Subcutaneous abdominal adipose tissue (tissue), 5 donors: Measurements from ENCODE around the gene TRIM24.

Experiments
- H3K27ac ChIP-seq: one replicate; pipeline ENCODE4 v1.7.0; 2013; ENCODE audit warnings: low read depth, mild to moderate bottlenecking, inconsistent platforms, low read length, moderate library complexity
- H3K27me3 ChIP-seq, 5 donors: one replicate each; pipeline ENCODE4 v1.7.0; 2013; ENCODE audit warnings: low read length in 5 of 5, inconsistent platforms in 1 of 5; ENCODE audit not compliant: control insufficient read depth in 5 of 5, insufficient read depth in 4 of 5
- H3K36me3 ChIP-seq, 5 donors: one replicate each; pipeline ENCODE4 v1.7.0; 2013; ENCODE audit warnings: low read length in 5 of 5; ENCODE audit not compliant: control insufficient read depth in 5 of 5, insufficient read depth in 5 of 5
- H3K4me1 ChIP-seq, 5 donors: one replicate each; pipeline ENCODE4 v1.7.0; 2013; ENCODE audit warnings: low read length in 5 of 5, mild to moderate bottlenecking in 3 of 5, moderate library complexity in 1 of 5; ENCODE audit not compliant: control insufficient read depth in 5 of 5, insufficient read depth in 5 of 5
- H3K4me3 ChIP-seq, 5 donors: one replicate each; pipeline ENCODE4 v1.7.0; 2013; ENCODE audit warnings: low read length in 5 of 5, low read depth in 1 of 5
- H3K9ac ChIP-seq, 5 donors: one replicate each; pipeline ENCODE4 v1.7.0; 2013; ENCODE audit warnings: low read length in 5 of 5, mild to moderate bottlenecking in 4 of 5, moderate library complexity in 3 of 5
- H3K9me3 ChIP-seq, 5 donors: one replicate each; pipeline ENCODE4 v1.7.0; 2013; ENCODE audit warnings: low read length in 5 of 5; ENCODE audit not compliant: control insufficient read depth in 5 of 5
- donor health status: healthy.
- donor health status: healthy.
- donor health status: healthy.
- donor health status: healthy.
- donor health status: healthy.

TRIM24 gene

GRCh38 chr7:138584283-138584682 is 124.2 kb downstream of the TRIM24 start:
- Histone ChIP-seq H3K9ac (no peak overlapping the region), H3K36me3 (peaks cover 38 to 50% (median 48%) of the 10 kb centered on the region in 5 donors)

DNA sequence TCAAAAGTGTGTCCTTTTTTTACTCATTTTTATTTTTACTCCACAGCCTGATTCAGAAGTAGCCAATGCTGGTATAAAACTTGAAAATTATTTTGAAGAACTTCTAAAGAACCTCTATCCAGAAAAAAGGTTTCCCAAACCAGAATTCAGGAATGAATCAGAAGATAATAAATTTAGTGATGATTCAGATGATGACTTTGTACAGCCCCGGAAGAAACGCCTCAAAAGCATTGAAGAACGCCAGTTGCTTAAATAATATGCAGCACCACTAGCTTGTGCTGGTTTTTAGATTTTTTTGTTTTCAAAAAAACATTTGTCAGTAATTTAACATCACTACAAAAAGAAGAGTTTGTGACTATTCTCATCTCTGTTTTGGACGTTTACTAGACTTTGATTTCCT is 124.6 kb downstream of the TRIM24 start:
- Histone ChIP-seq H3K4me1 (no peaks in the 10 kb centered on the region), H3K9me3 (no peaks in the 10 kb centered on the region), H3K27ac (no peak overlapping the region), H3K27me3 (no peaks in the 10 kb centered on the region), H3K4me3 (no peak overlapping the region), H3K9ac (no peak overlapping the region), H3K36me3 (peaks cover 34 to 47% (median 44%) of the 10 kb centered on the region in 5 donors)

More at GRCh38 chr7:138584283-138584682, 124.2 kb downstream of the TRIM24 start:
- no peak overlapping the region for H3K4me3 ChIP-seq
- no peaks in the 10 kb centered on the region for H3K27me3 ChIP-seq
- no peak overlapping the region for H3K27ac ChIP-seq
- H3K4me1 ChIP-seq, result no peaks in the 10 kb centered on the region
- H3K9me3 ChIP-seq, result no peaks in the 10 kb centered on the region

- Histone ChIP-seq H3K4me3 (no peak overlapping the region), H3K27ac (no peak overlapping the region), H3K9ac (no peak overlapping the region), H3K4me1 (no peaks in the 10 kb centered on the region), H3K9me3 (no peaks in the 10 kb centered on the region), H3K36me3 (peaks cover 32 to 40% (median 36%) of the 10 kb centered on the region in 5 donors), H3K27me3 (no peaks in the 10 kb centered on the region)
Measured at GRCh38 chr7:138585283-138585993, 125.4 kb downstream of the TRIM24 start.

DNA sequence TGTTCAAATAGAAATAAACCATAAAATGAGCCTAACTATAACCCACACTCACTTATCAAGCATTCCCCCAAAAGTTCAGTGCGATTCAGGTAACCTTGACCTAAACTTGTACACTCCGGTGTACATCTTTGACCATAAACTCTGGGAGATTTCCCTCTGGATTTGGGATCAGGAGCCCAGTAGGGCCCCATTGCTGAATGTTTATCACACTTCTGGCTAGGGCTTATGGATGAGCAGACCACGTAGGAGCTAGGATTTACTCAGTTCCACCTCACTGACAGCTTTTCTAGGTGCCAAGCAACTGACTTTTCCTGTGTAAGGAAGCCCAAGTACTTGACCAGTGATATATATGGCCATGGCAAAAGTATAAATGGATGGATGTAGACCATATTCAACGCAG is 127.4 kb downstream of the TRIM24 start:
- no peaks in the 10 kb centered on the region for H3K4me1 ChIP-seq
- no peak overlapping the region for H3K9ac ChIP-seq
- peaks cover 22 to 28% (median 25%) of the 10 kb centered on the region in 5 donors for H3K36me3 ChIP-seq
- no peaks in the 10 kb centered on the region for H3K9me3 ChIP-seq
- H3K27ac ChIP-seq, result no peak overlapping the region
- no peak overlapping the region for H3K4me3 ChIP-seq
- H3K27me3 ChIP-seq, result no peaks in the 10 kb centered on the region

- H3K27ac ChIP-seq, result no peak overlapping the region
- no peaks in the 10 kb centered on the region for H3K4me1 ChIP-seq
- no peaks in the 10 kb centered on the region for H3K27me3 ChIP-seq
- H3K4me3 ChIP-seq, result no peak overlapping the region
- H3K36me3 ChIP-seq, result peaks cover 12 to 21% (median 18%) of the 10 kb centered on the region in 5 donors
- H3K9ac ChIP-seq, result no peak overlapping the region
- no peaks in the 10 kb centered on the region for H3K9me3 ChIP-seq
Measured at GRCh38 chr7:138588986-138589385, 128.9 kb downstream of the TRIM24 start.

GRCh38 chr7:138590154-138590553 is 130.1 kb downstream of the TRIM24 start:
- Histone ChIP-seq H3K4me3 (no peak overlapping the region), H3K36me3 (peaks cover 2 to 12% (median 8%) of the 10 kb centered on the region in 5 donors), H3K9ac (no peak overlapping the region), H3K4me1 (no peaks in the 10 kb centered on the region), H3K27me3 (no peaks in the 10 kb centered on the region), H3K27ac (no peak overlapping the region), H3K9me3 (no peaks in the 10 kb centered on the region)

- Histone ChIP-seq H3K9ac (no peak overlapping the region), H3K27me3 (no peaks in the 10 kb centered on the region), H3K36me3 (no peaks in the 10 kb centered on the region), H3K4me1 (no peaks in the 10 kb centered on the region), H3K9me3 (no peaks in the 10 kb centered on the region), H3K27ac (no peak overlapping the region), H3K4me3 (no peak overlapping the region)
Measured at GRCh38 chr7:138595454-138595853, 135.4 kb downstream of the TRIM24 start.

- Histone ChIP-seq H3K9ac (no peak overlapping the region), H3K9me3 (no peaks in the 10 kb centered on the region), H3K4me1 (no peaks in the 10 kb centered on the region), H3K27ac (no peak overlapping the region), H3K4me3 (no peak overlapping the region), H3K36me3 (no peaks in the 10 kb centered on the region), H3K27me3 (no peaks in the 10 kb centered on the region)
Measured at GRCh38 chr7:138602451-138602850, 142.4 kb downstream of the TRIM24 start.

DNA sequence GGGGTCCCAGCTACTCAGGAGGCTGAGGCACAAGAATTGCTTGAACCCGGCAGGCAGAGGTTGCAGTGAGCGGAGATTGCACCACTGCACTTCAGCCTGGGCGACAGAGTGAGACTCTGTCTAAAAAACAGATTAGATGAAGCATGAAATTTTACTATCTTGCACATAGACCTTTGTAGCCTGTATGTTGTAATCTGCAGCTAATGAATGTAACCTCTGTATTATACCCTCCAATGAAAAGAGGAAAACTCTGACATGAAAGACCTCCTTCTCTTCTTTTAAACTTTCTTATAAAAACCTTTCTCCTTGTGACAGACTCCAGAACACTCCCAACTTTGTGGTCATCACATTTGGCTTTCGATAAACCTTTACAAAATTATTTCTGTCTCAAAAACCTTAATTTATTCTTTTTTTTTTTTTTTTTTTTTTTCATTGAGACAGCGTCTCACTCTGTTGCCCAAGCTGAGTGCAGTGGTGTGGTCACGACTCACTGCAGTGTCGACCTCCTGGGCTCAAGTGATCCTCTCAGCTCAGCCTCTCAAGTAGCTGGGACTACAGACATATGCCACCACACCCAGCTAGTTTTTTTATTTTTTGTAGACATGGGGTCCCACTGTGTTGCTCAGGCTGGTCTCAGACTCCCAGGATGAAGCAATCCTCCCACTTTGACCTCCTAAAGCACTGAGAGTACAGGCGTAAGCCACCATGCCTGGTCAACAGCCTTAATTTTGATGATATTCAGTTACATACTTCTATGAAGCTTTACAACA is 143.7 kb downstream of the TRIM24 start:
- no peak overlapping the region for H3K9ac ChIP-seq
- H3K9me3 ChIP-seq, result no peaks in the 10 kb centered on the region
- no peak overlapping the region for H3K4me3 ChIP-seq
- no peaks in the 10 kb centered on the region for H3K27me3 ChIP-seq
- H3K36me3 ChIP-seq, result no peaks in the 10 kb centered on the region
- H3K27ac ChIP-seq, result no peak overlapping the region
- H3K4me1 ChIP-seq, result no peaks in the 10 kb centered on the region

- no peak overlapping the region for H3K27ac ChIP-seq
- no peaks in the 10 kb centered on the region for H3K4me1 ChIP-seq
- H3K36me3 ChIP-seq, result no peaks in the 10 kb centered on the region
- no peaks in the 10 kb centered on the region for H3K27me3 ChIP-seq
- H3K9ac ChIP-seq, result no peak overlapping the region
- no peaks in the 10 kb centered on the region for H3K9me3 ChIP-seq
- H3K4me3 ChIP-seq, result no peak overlapping the region
Measured at GRCh38 chr7:138606236-138606635, 146.2 kb downstream of the TRIM24 start.
